Umbilical cord (tissue), 2 donors: ENCODE measurements around the gene ZNF155. TPM values are rescaled to one million over a fixed set of nuclear protein-coding genes. Genes with fewer than 3 reads are reported as not detected.
A peak's percentile ranks its signal among the peaks of the same experiment; 100 is the strongest.
"Not testable (repeated sequence)": the region's sequence is repeated elsewhere in the genome, so short reads cannot be mapped to it uniquely, and the experiment has no call there.

Experiments
- DNase-seq: peaks from one replicate; pipeline ENCODE4 v3.0.0-alpha.2; 2015; ENCODE audit warnings: low spot score
- total RNA-seq: library from RNA; depleted of rRNA; stranded (reverse); fragments of >200 nt; gene quantifications from one replicate; pipeline ENCODE4 v1.2.3, GENCODE V29; 2014; ENCODE audit warnings: low replicate concordance; ENCODE audit not compliant: insufficient read depth

Gene ZNF155
- 7.5 TPM for total RNA-seq

DNA sequence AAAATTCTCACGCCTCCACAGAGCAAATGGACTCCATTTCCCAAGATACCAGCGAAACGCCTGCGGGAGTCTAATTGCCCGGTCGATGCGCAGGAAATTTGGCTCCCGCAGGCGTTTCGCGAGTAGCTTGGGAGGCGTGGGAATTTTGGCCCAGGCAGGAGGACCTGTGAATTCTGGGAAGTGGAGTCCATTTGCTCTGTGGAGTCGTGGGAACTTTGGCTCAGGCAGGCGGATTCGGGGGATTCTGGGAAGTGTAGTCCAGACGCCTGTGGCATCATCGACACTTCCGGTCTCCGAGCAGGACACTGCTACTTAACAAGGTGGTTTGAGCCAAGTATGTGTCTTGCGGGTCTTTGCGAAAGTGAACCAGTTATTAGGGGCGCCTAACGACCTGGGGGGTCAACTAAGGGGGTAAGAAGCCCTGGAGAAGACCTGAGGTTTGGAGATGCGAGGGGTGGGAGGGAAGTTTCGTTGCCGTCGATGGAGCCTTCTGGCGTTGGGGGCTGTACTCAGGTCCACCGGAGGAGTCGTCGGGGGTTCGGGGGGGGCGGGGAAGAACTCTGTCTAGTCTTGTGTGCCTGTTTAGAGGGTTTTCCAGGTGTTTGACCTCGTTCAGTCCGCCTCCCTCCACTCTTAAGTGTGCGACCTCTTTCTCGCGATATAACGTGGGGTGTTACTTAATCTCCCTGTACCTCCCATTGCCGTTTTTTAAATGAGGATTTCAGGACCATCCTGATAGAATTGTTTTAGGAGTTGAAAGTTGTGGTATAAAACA lies at the start of gene ZNF155:
TSS of gene ZNF155 (plus strand) at position 277 of the 775 bp plus-strand sequence. CDS start 4,356 bp downstream, outside the sequence.
- peak; percentile 99 for DNase-seq

DNA sequence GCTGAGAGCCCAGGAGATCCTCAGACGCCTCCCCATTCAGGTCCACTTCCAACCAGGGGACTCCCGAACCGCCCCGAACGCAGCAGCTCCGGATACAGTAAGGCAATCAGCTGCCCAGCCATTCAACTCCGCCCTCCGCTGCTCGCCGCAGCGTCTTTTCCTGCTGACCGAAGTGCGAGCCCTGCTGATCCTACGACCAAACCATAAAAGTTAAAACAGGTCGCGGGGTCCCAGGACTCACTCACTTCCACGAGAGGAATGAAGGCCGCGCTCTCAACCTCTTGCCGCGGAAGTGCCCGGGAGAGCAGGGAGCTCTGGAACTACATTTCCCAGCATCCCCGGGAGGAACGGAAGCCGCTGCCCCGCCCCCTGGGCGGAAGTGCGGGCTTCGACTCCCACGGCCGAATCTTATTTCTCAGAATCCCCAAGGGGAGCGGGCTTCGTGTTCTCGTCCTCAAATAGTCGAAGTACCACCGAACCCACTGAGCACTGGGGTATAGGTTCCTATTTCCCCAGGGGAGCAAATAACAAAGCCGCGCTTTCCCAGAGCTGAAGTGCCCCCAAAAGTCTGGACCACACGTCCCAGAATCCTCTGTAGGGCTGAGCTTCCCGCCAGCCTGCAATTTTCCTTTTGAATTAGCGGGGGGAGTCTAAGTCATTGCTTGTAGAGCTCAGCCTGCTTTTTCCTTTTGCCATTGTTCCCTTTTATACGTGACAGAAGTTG lies 48.8 kb upstream of the ZNF155 start, which contains the start of gene ZNF45:
TSS of gene ZNF45 (minus strand) at position 298 of the 724 bp plus-strand sequence. CDS start 13,097 bp downstream, outside the sequence.
- DNase-seq: peak; percentile 98

DNA sequence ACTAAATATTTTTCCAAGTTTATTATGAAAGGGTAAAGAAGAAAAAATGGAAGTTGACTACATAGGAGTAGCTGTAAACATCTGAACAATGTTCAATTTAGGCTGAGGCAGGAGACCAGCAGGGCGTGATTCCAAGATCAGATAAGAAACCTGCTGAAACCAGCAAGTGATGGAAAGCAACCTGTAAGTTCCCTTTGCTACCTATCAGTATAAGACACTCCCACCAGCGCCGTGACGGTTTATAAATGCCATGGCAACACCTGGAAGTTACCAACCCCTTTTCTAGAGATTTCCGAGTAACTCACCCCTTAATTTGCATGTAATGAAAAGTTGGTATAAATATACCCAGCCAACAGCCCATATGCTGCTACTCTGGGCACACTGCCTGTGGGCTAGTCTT lies 47.8 kb upstream of the ZNF155 start:
- DNase-seq: no peak

DNA sequence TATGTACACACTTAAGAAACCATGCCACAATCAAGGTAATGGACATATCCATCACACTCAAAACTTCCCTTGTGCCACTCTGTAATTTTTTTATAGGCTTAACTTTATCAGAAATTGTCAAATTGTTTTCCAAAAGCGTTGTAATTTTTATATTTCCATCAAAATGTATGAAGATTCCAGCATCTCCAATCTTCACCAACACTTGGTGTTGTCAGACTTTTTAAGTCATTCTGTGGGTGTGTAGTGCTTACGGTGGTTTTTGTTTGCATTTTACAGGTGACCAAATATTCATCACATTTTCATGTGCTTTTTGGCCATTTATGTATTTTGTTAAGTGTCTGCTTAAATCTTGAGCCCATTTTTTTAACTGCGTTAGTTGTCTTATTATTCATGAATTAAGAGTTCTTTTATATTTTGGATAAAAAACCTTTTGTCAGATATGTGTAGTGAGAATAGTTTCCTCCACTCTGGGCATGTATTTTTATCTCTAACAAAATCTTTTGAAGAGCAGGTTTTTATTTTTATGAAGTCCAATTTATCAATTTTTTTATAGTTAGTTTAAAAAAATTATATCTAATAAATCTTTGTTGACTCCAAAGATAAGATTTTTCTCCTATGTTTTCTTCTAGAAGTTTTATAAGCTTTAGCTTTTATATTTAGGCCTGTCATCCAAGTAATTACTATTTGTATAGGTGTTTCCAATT lies 44.3 kb upstream of the ZNF155 start:
- no peak for DNase-seq

DNA sequence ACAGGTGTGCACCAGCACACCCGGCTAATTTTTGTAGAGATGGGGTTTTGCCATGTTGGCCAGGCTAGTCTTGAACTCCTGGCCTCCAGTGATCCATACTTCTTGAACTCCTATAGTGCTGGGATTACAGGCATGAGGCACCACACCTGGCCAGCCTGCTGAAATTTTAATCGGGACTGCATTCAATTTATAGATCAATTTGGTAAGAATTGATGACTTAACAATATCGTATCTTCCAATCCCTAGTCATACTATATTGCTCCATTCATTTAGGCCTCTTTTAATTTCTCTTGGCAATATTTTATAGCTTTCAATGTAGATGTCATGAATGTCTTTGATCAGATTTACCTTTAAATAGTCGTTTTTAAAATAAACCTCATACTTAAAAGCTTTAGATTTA lies 43.3 kb upstream of the ZNF155 start:
- no peak for DNase-seq

DNA sequence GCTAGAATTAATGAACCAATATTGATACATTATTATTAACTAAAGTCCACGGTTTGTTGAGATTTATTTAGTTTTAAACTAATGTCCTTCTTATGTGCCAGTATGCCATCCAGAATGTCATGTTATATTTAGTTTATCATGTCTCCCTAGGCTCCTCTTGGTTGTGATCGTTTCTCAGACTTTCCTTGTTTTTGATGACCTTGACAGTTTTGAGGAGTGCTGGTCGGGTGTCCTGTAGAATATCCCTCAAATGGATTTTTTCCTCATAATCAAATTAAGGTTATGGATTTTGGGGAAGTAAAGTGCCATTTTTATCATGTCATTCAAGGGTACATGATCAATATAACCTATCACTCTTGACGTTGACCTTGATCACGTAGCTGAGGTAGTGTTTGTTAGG lies 42.8 kb upstream of the ZNF155 start:
- no peak for DNase-seq

DNA sequence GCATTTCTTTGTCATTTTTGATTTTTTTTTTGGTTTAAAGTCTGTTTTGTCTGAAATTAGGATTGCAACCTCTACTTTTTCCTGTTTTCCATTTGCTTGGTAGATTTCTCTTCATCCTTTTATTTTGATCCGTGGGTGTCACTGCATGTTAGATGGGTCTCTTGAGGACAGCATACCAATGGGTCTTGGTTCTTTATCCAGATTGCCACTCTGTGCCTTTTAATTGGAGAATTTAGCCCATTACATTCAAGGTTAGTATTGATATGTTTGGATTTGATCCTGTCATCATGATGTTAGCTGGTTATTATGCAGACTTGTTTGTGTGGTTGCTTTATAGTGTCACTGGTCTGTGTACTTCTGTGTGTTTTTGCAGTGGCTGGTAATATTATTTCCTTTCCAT lies 36.6 kb upstream of the ZNF155 start:
- DNase-seq: not testable (repeated sequence)

DNA sequence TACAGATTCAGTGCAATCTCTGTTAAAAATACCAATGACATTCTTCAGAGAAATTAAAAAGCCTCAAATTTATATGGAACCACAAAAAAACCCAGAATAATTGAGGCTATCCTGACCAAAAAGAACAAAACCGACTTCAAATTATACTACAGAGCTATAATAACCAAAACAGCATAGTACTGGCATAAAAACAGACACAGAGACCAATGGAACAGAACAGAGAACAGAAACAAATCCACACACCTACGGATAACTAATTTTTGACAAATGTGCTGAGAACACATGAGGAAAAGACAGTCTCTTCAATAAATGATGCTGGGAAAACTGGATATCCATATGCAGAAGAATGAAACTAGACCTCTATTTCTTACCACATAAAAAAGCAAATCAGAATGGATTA lies 34.2 kb upstream of the ZNF155 start:
- not testable (repeated sequence) for DNase-seq

DNA sequence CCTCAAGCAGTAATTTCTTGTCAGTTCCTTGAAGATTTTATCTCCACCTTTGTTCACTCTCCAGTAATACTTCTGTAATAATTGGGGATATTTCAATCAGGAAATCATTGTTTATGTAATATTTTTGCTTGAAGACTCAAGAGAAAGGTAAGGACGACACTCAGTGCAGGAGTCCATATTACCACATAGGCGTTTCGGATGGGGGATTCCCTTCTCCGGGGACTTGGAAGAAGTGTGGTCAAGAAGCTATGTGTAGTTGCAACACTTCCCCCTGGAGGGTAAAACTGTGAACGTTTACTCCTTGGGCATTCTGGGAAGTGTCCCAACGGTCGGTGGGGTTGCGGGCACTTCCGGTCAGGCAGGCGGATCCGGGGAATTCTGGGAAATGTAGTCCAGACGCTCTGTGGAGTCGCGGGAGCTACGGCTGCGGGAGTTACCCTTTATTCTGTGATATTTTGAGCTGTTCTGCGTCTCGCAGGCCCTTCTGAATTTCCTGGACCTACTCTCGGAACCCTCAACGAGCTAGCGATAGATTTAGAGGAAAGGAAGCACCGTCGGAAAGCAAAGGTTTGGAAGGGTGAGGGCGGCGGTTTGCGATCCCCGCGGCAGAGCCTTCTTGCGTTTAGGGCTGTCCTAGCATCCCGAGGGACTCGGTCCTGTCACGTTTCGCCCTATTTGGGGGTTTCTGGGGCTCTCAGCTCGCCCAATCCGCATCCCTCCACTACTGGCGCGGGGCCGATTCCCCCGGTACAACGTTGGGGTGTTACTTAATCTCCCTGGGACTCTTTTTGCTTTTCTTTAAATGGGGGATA lies 32.9 kb upstream of the ZNF155 start, which contains the start of gene ZNF221:
TSS of gene ZNF221 (plus strand) at position 395 of the 812 bp plus-strand sequence. CDS start 11,499 bp downstream, outside the sequence.
- DNase-seq: peak; percentile 98

DNA sequence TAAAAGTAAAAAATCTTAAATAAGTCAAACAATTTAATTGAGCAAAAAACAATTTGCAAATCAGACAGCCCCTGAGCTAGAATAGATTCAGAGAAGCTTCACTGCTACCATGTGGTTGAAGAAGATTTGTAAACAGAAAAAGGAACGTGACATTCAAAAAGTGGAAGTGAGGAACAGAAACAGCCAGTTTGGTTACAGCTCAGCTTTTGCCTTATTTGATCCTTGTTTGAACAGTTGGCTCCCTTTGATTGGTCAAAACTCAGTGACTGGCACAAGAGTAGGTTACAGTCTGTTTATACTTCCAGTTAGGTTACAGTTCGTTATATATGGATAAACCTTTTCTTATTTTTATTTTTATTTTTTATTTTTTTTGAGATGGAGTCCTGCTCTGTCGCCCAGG lies 27.2 kb upstream of the ZNF155 start:
- no peak for DNase-seq

DNA sequence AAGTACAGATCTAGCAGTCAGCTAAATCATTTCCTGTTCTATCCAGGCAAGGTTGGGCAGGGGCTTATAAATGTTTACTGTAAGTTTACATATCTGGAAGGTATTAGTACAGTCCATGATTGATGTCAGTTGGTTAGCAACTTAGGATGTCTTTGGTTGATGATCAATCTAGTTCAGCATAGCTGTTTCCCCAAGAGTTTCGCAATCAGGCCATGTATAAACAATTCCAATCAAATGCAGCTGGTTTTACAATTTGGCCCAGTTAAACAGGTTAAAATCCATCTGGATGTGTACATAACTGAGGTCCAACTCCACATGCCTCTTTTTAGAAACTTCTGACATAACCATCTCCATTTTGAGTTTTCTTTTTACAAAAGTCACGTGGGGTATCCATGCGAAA lies 26.1 kb upstream of the ZNF155 start:
- no peak for DNase-seq

DNA sequence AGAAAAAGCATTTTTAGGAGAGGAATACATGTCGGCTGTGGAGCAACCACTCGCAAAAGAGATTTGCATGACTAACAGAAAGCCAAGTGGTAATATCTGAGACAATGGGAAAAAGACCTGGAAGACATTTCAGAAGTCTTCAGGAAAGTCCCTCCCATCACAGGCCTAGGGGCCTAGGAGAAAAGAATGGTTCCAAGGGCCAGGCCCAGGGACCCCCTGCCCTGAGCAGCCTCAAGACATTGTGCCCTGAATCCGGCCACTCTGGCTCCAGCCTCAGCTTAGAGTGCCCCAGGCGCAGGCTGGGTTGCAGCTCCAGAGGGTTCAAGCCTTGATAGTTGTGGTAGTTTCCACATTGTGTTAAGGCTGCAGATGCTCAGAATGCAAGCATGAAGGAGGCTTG lies 23.6 kb upstream of the ZNF155 start:
- DNase-seq: no peak

DNA sequence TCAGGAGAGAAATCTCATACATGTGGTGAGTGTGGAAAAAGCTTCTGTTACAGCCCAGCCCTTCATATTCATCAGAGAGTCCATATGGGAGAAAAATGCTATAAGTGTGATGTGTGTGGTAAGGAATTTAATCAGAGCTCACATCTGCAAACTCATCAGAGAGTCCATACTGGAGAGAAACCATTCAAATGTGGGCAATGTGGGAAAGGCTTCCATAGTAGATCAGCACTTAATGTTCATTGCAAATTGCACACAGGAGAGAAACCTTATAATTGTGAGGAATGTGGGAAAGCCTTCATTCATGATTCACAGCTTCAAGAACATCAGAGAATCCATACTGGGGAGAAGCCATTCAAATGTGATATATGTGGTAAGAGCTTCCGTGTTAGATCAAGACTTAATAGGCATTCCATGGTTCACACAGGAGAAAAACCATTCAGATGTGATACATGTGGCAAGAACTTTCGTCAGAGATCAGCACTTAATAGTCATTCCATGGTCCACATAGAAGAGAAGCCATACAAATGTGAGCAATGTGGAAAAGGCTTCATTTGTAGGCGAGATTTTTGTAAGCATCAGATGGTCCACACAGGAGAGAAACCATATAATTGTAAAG lies 17.8 kb upstream of the ZNF155 start:
- DNase-seq: no peak

DNA sequence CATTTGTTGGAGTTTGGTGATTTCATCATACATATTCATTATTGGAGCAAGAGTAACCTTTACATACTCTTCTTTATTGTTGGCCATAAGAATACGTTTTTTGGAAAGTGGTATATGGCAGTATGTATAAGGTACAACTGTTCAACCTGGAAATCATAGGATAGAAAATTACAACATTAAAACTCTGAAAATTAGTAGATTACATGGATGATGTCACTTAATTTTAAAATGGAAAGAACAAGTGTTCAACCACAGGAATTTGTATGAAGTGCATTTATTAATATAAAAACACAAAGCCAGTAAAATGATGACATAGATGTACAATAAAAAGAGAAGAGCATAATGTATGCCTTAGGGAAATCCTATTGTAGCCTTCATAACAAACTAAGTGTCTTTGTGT lies 7.3 kb upstream of the ZNF155 start:
- DNase-seq: no peak

DNA sequence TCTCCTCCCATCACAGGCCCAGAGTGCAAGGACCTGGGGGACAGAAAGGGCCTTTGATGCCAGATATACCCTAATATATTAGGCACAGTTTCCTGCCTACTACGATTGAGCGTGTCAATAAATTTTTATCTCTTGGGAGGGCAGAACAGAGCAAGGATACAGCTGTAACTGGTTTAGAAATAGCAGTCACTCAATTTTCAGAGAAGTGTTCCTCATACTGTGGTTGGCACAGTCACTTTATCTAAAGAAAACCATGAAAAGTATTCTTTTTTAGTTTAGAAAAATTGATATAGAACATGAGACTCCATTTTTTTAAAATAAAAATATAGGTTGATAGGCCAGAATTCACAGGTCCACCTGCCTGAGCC lies 460 bp upstream of the ZNF155 start:
- no peak for DNase-seq

DNA sequence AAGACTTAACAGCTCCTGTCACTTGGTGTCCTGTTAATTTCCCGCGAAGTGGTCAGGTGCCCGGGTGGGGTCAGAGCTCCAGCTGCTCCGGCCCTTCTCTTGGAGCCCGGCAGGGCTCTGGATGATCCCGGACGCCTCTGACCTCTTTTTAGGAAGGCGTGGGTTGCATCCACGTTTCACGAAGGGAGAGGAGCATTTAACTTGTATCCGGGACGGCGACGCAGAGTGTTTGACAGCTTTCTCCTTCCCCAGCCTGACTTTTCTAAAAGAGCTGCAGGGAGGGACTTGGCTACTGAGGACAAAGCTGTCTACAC lies 656 bp downstream of the ZNF155 start:
- no peak for DNase-seq

DNA sequence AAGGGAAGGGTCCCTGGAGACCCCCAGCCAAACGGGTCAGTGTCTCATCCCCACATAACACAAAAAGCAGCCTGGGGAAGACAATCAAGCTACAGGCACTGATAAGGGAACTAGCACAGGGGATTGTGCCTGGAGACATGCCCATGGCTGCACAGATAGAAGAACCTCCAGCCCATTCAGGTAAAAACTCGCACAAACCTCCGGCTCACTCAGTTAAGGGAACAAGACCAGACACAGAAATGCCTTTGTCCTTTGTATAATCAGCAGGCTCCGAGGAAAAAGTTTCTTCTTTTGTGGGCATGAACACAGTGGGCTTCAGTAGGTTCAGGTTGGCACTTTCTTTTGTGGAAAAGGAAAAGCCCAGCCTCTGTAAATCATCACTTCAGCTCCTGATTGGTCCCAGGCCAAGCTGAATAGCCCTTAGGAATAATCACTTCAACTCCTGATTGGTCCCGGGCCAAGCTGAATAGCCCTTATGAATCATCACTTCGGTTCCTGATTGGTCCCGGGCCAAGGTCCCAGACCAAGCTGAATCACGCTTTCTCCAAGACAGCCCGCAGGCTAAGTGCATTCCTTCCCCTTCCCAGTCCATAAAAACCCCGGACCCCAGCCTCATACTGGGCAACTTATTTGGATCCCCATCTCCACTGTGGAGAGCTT lies 13.8 kb downstream of the ZNF155 start:
- DNase-seq: no peak

DNA sequence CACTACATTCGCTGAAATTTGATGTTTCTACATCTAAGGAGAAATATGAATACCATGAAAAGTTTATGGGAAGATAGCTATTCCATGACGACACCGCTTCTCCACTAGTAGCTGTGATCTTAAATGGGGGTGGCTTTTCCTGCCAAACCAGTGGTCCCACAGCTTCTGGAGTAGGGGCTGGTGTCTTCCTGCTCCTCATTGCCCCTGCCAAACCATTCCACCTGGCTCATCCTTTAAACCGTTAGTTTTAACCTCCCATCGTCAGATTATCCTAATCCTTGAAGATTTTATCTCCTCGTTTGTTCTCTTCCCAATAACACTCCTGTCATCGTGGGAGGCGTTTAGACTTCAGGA lies 18.2 kb downstream of the ZNF155 start:
- peak; percentile 1 for DNase-seq

DNA sequence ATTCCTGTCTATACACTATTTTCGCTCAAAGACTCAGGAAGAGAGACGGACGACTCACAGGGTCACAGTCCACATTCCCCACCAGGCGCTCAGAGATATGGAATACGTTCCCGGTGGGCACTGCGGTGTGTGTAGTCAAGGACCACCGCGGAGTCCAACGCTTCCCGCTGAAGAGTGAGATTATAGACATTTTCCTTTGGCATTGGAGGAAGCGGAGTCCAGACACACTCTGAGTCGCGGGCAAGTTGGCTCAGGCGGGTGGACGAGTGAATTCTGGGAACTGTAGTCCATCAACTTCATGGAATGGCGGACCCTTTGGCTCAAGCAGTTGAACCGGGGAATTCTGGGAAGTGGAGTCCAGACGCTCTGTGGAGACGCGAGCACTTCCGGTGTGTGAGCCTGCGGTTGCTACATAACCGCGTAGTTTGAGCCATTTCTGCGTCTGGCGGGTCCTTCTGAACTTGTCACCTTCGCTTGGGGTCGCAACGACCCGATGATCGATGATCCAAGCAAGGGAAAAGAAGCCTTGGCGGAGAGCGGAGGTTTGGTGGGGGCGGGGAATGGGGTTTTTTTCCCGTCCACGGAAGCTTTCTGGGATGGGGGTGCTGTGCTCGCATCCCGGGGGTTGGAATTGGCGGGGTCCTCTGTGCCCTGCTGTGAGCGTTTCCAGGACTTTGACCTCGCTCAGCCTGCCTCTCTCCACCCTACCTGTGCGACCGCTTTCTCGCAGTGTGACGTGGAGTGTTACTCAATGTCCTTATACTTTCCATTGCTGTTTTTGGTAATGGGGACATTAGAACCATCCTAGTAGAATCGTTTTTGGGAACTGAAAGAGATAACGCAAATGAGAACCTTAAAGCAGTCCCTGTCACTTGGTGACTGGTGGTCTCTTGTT lies 18.8 kb downstream of the ZNF155 start, which contains the start of gene ZNF230:
TSS of gene ZNF230 (plus strand) at position 392 of the 895 bp plus-strand sequence. CDS start 4,122 bp downstream, outside the sequence.
- peak; percentile 99 for DNase-seq
